ENCODE measurements around the gene TSPAN5.
"Not testable (repeated sequence)": the region's sequence is repeated elsewhere in the genome, so short reads cannot be mapped to it uniquely, and the experiment has no call there.

The TSPAN5 gene

GRCh38 chr4:98658287-98659105, at the start of gene TSPAN5:
TSS of gene TSPAN5 (minus strand) at chr4:98658611.
- no peaks in the 10 kb centered on the region for H3K9me2 ChIP-seq (replicated peaks; ENCODE audit: low read depth, low read length)
- H3K27me3 ChIP-seq (ENCODE audit: insufficient read depth, low read length, poor library complexity, severe bottlenecking): no peaks in the 10 kb centered on the region
- H3K9ac ChIP-seq (ENCODE audit: low read depth, low read length, poor library complexity, severe bottlenecking): peak within 1 kb of the TSS; percentile 71
- TF ChIP-seq CTCF (conservative IDR thresholded peaks at IDR 0.05; ENCODE audit: low read length): no peak; the same call in 1 of the 2 replicates
- TF ChIP-seq EZH2phosphoT487 (IDR thresholded peaks at IDR 0.05; ENCODE audit: borderline replicate concordance): no peak
- no peaks in the 10 kb centered on the region for H3K9me3 ChIP-seq (ENCODE audit: insufficient read depth, low read depth, low read length)
- H3K4me1 ChIP-seq (ENCODE audit: insufficient read depth, low read length, poor library complexity, severe bottlenecking): peaks cover 63% of the 10 kb centered on the region
- peak within 1 kb of the TSS; percentile 85 for H2AFZ ChIP-seq (ENCODE audit: low read length)
- H3K4me3 ChIP-seq (ENCODE audit: low read length, poor library complexity, severe bottlenecking): peak within 1 kb of the TSS; percentile 80
- no peaks in the 10 kb centered on the region for H3K36me3 ChIP-seq (ENCODE audit: insufficient read depth, low read length)
- no peaks in the 10 kb centered on the region for H3F3A ChIP-seq (ENCODE audit: low read depth)
- H3K79me2 ChIP-seq (ENCODE audit: insufficient read depth, low read length): peaks cover 44% of the 10 kb centered on the region
- peak within 1 kb of the TSS; percentile 77 for H3K4me2 ChIP-seq (ENCODE audit: low read depth, low read length, poor library complexity, severe bottlenecking)
- H4K20me1 ChIP-seq (ENCODE audit: insufficient read depth, low read length, poor library complexity, severe bottlenecking): peaks cover 15% of the 10 kb centered on the region

- peak overlapping the region; percentile 60 for H3K4me3 ChIP-seq (ENCODE audit: low read length, poor library complexity, severe bottlenecking)
- peak overlapping the region; percentile 70 for H3K4me2 ChIP-seq (ENCODE audit: low read depth, low read length, poor library complexity, severe bottlenecking)
- H3K27me3 ChIP-seq (ENCODE audit: insufficient read depth, low read length, poor library complexity, severe bottlenecking): no peaks in the 10 kb centered on the region
- H3K36me3 ChIP-seq (ENCODE audit: insufficient read depth, low read length): no peaks in the 10 kb centered on the region
- TF ChIP-seq EZH2phosphoT487 (IDR thresholded peaks at IDR 0.05; ENCODE audit: borderline replicate concordance): no peak
- no peak for TF ChIP-seq CTCF (conservative IDR thresholded peaks at IDR 0.05; ENCODE audit: low read length)
- peaks cover 4% of the 10 kb centered on the region for H3K9me3 ChIP-seq (ENCODE audit: insufficient read depth, low read depth, low read length)
- H4K20me1 ChIP-seq (ENCODE audit: insufficient read depth, low read length, poor library complexity, severe bottlenecking): no peaks in the 10 kb centered on the region
- H3F3A ChIP-seq (ENCODE audit: low read depth): no peaks in the 10 kb centered on the region
- H3K9me2 ChIP-seq (replicated peaks; ENCODE audit: low read depth, low read length): no peaks in the 10 kb centered on the region
- H3K9ac ChIP-seq (ENCODE audit: low read depth, low read length, poor library complexity, severe bottlenecking): no peak overlapping the region
- no peaks in the 10 kb centered on the region for H3K79me2 ChIP-seq (ENCODE audit: insufficient read depth, low read length)
- peaks cover 19% of the 10 kb centered on the region for H3K4me1 ChIP-seq (ENCODE audit: insufficient read depth, low read length, poor library complexity, severe bottlenecking)
- no peak overlapping the region for H2AFZ ChIP-seq (ENCODE audit: low read length)
Observed at GRCh38 chr4:98706935-98707334, 48.5 kb upstream of the TSPAN5 start.

GRCh38 chr4:98706200-98706813, 47.9 kb upstream of the TSPAN5 start:
- TF ChIP-seq CTCF (conservative IDR thresholded peaks at IDR 0.05; ENCODE audit: low read length): no peak
- TF ChIP-seq EZH2phosphoT487 (IDR thresholded peaks at IDR 0.05; ENCODE audit: borderline replicate concordance): no peak
- Histone ChIP-seq H3K79me2 (ENCODE audit: insufficient read depth, low read length) (no peaks in the 10 kb centered on the region), H3K27me3 (ENCODE audit: insufficient read depth, low read length, poor library complexity, severe bottlenecking) (no peaks in the 10 kb centered on the region), H3K4me2 (ENCODE audit: low read depth, low read length, poor library complexity, severe bottlenecking) (peak overlapping the region; percentile 70), H3K36me3 (ENCODE audit: insufficient read depth, low read length) (no peaks in the 10 kb centered on the region), H3F3A (ENCODE audit: low read depth) (no peaks in the 10 kb centered on the region), H3K9me2 (replicated peaks; ENCODE audit: low read depth, low read length) (no peaks in the 10 kb centered on the region), H4K20me1 (ENCODE audit: insufficient read depth, low read length, poor library complexity, severe bottlenecking) (no peaks in the 10 kb centered on the region), H3K4me3 (ENCODE audit: low read length, poor library complexity, severe bottlenecking) (peak overlapping the region; percentile 60), H2AFZ (ENCODE audit: low read length) (no peak overlapping the region), H3K4me1 (ENCODE audit: insufficient read depth, low read length, poor library complexity, severe bottlenecking) (peaks cover 19% of the 10 kb centered on the region), H3K9ac (ENCODE audit: low read depth, low read length, poor library complexity, severe bottlenecking) (no peak overlapping the region), H3K9me3 (ENCODE audit: insufficient read depth, low read depth, low read length) (peaks cover 4% of the 10 kb centered on the region)

- H3K27me3 ChIP-seq (ENCODE audit: insufficient read depth, low read length, poor library complexity, severe bottlenecking); H3K9me3 ChIP-seq (ENCODE audit: insufficient read depth, low read depth, low read length); H3F3A ChIP-seq (ENCODE audit: low read depth); H4K20me1 ChIP-seq (ENCODE audit: insufficient read depth, low read length, poor library complexity, severe bottlenecking); H3K9me2 ChIP-seq (replicated peaks; ENCODE audit: low read depth, low read length); H2AFZ ChIP-seq (ENCODE audit: low read length); H3K36me3 ChIP-seq (ENCODE audit: insufficient read depth, low read length); H3K79me2 ChIP-seq (ENCODE audit: insufficient read depth, low read length); H3K9ac ChIP-seq (ENCODE audit: low read depth, low read length, poor library complexity, severe bottlenecking): not testable (repeated sequence)
- Histone ChIP-seq H3K4me2 (ENCODE audit: low read depth, low read length, poor library complexity, severe bottlenecking) (peak overlapping the region; percentile 70), H3K4me1 (ENCODE audit: insufficient read depth, low read length, poor library complexity, severe bottlenecking) (peaks cover 19% of the 10 kb centered on the region), H3K4me3 (ENCODE audit: low read length, poor library complexity, severe bottlenecking) (peak overlapping the region; percentile 60)
Observed at GRCh38 chr4:98705586-98705985, 47.2 kb upstream of the TSPAN5 start.
